Muscle layer of colon (tissue), 2 donors: Measurements from ENCODE around the gene ERAL1.
"Not testable (repeated sequence)": the region's sequence is repeated elsewhere in the genome, so short reads cannot be mapped to it uniquely, and the experiment has no call there.

Experiments used
- H3K27ac ChIP-seq: one replicate; pipeline ENCODE4 v1.7.0; 2013; ENCODE audit warnings: low read depth, mild to moderate bottlenecking, low read length, moderate library complexity
- H3K27me3 ChIP-seq, 2 donors: one replicate each; pipeline ENCODE4 v1.7.0; 2013; ENCODE audit warnings: low read length in 2 of 2, mild to moderate bottlenecking in 2 of 2; ENCODE audit not compliant: insufficient read depth in 2 of 2, control insufficient read depth in 1 of 2
- H3K36me3 ChIP-seq: one replicate; pipeline ENCODE4 v1.7.0; 2013; ENCODE audit warnings: mild to moderate bottlenecking, low read length; ENCODE audit not compliant: insufficient read depth
- H3K4me1 ChIP-seq: one replicate; pipeline ENCODE4 v1.7.0; 2013; ENCODE audit warnings: mild to moderate bottlenecking, low read length; ENCODE audit not compliant: insufficient read depth
- H3K4me3 ChIP-seq, 2 donors: one replicate each; pipeline ENCODE4 v1.7.0; 2013; ENCODE audit warnings: low read length in 2 of 2, low read depth in 1 of 2, mild to moderate bottlenecking in 1 of 2, moderate library complexity in 1 of 2
- H3K9ac ChIP-seq: one replicate; pipeline ENCODE4 v1.7.0; 2013; ENCODE audit warnings: low read length
- H3K9me3 ChIP-seq: one replicate; pipeline ENCODE4 v1.7.0; 2013; ENCODE audit warnings: mild to moderate bottlenecking, low read length
- donor health status: abdominal sarcoma.
- donor health status: Adenocarcinoma of cecum.

Gene ERAL1

GRCh38 chr17:28828294-28829040 is 26.3 kb upstream of the ERAL1 start:
- Histone ChIP-seq H3K9me3 (no peaks in the 10 kb centered on the region), H3K27me3 (no peaks in the 10 kb centered on the region), H3K27ac (no peak overlapping the region), H3K36me3 (no peaks in the 10 kb centered on the region), H3K4me1 (no peaks in the 10 kb centered on the region), H3K9ac (no peak overlapping the region), H3K4me3 (no peak overlapping the region)

- Histone ChIP-seq H3K27ac (no peak overlapping the region), H3K27me3 (no peaks in the 10 kb centered on the region), H3K4me1 (no peaks in the 10 kb centered on the region), H3K9ac (no peak overlapping the region), H3K9me3 (no peaks in the 10 kb centered on the region), H3K4me3 (no peak overlapping the region), H3K36me3 (no peaks in the 10 kb centered on the region)
Observed at GRCh38 chr17:28834420-28834819, 20.4 kb upstream of the ERAL1 start.

- H3K4me1 ChIP-seq, H3K27me3 ChIP-seq, H3K4me3 ChIP-seq, H3K9ac ChIP-seq, H3K27ac ChIP-seq, H3K36me3 ChIP-seq, H3K9me3 ChIP-seq: not testable (repeated sequence)
Observed at GRCh38 chr17:28836541-28836940, 18.3 kb upstream of the ERAL1 start.

GRCh38 chr17:28839221-28839620 is 15.6 kb upstream of the ERAL1 start:
- no peak overlapping the region for H3K4me3 ChIP-seq
- no peaks in the 10 kb centered on the region for H3K27me3 ChIP-seq
- H3K9me3 ChIP-seq, result no peaks in the 10 kb centered on the region
- no peak overlapping the region for H3K9ac ChIP-seq
- no peak overlapping the region for H3K27ac ChIP-seq
- peaks cover 4% of the 10 kb centered on the region for H3K4me1 ChIP-seq
- H3K36me3 ChIP-seq, result no peaks in the 10 kb centered on the region

- no peaks in the 10 kb centered on the region for H3K9me3 ChIP-seq
Observed at GRCh38 chr17:28841901-28842281, 12.9 kb upstream of the ERAL1 start.

GRCh38 chr17:28842282-28843012 is 12.4 kb upstream of the ERAL1 start, which contains the start of gene FAM222B:
Gene FAM222B, minus strand, starts transcription at chr17:28842790. Its CDS starts 76,123 bp downstream, at chr17:28766667.
- no peaks in the 10 kb centered on the region for H3K9me3 ChIP-seq
- no peaks in the 10 kb centered on the region for H3K27me3 ChIP-seq
- H3K27ac ChIP-seq, result peak within 1 kb of the TSS; percentile 59
- H3K4me3 ChIP-seq, result peak within 1 kb of the TSS; percentile 35 to 84
- peaks cover 4% of the 10 kb centered on the region for H3K4me1 ChIP-seq
- H3K36me3 ChIP-seq, result no peaks in the 10 kb centered on the region
- peak within 1 kb of the TSS; percentile 64 for H3K9ac ChIP-seq

More at GRCh38 chr17:28841901-28842281, 12.9 kb upstream of the ERAL1 start:
- peak overlapping the region; percentile 35 to 84 for H3K4me3 ChIP-seq
- H3K27me3 ChIP-seq, result no peaks in the 10 kb centered on the region
- H3K9ac ChIP-seq, result peak overlapping the region; percentile 64
- H3K36me3 ChIP-seq, result no peaks in the 10 kb centered on the region
- peaks cover 4% of the 10 kb centered on the region for H3K4me1 ChIP-seq
- no peak overlapping the region for H3K27ac ChIP-seq

GRCh38 chr17:28843816-28844148 is 11.0 kb upstream of the ERAL1 start:
- Histone ChIP-seq H3K27ac (no peak overlapping the region), H3K36me3 (no peaks in the 10 kb centered on the region), H3K9ac (no peak overlapping the region), H3K4me1 (peaks cover 4% of the 10 kb centered on the region), H3K27me3 (no peaks in the 10 kb centered on the region), H3K4me3 (no peak overlapping the region), H3K9me3 (no peaks in the 10 kb centered on the region)

GRCh38 chr17:28846231-28846630 is 8.6 kb upstream of the ERAL1 start:
- Histone ChIP-seq H3K9me3 (no peaks in the 10 kb centered on the region), H3K9ac (no peak overlapping the region), H3K27ac (no peak overlapping the region), H3K27me3 (no peaks in the 10 kb centered on the region), H3K4me1 (peaks cover 4% of the 10 kb centered on the region), H3K4me3 (no peak overlapping the region), H3K36me3 (no peaks in the 10 kb centered on the region)

- H3K27ac ChIP-seq, H3K4me3 ChIP-seq, H3K4me1 ChIP-seq, H3K36me3 ChIP-seq, H3K9ac ChIP-seq, H3K9me3 ChIP-seq, H3K27me3 ChIP-seq: not testable (repeated sequence)
Observed at GRCh38 chr17:28846699-28847098, 8.1 kb upstream of the ERAL1 start.

GRCh38 chr17:28848667-28849066 is 6.1 kb upstream of the ERAL1 start:
- H3K4me3 ChIP-seq, H3K36me3 ChIP-seq, H3K27ac ChIP-seq, H3K9ac ChIP-seq, H3K9me3 ChIP-seq, H3K4me1 ChIP-seq, H3K27me3 ChIP-seq: not testable (repeated sequence)

GRCh38 chr17:28849281-28849680 is 5.5 kb upstream of the ERAL1 start:
- no peak overlapping the region for H3K4me3 ChIP-seq
- no peaks in the 10 kb centered on the region for H3K9me3 ChIP-seq
- H3K36me3 ChIP-seq, result no peaks in the 10 kb centered on the region
- no peaks in the 10 kb centered on the region for H3K27me3 ChIP-seq
- no peak overlapping the region for H3K27ac ChIP-seq
- H3K4me1 ChIP-seq, result peaks cover 2% of the 10 kb centered on the region
- H3K9ac ChIP-seq, result no peak overlapping the region

GRCh38 chr17:28853295-28853694 is 1.5 kb upstream of the ERAL1 start:
- no peak overlapping the region for H3K27ac ChIP-seq
- H3K4me3 ChIP-seq, result no peak overlapping the region
- peaks cover 12% of the 10 kb centered on the region for H3K36me3 ChIP-seq
- no peaks in the 10 kb centered on the region for H3K9me3 ChIP-seq
- H3K4me1 ChIP-seq, result peaks cover 10% of the 10 kb centered on the region
- no peak overlapping the region for H3K9ac ChIP-seq
- H3K27me3 ChIP-seq, result no peaks in the 10 kb centered on the region
